ENCODE measurements around the gene MYDGF. TPM values are rescaled to one million over a fixed set of nuclear protein-coding genes. Genes with fewer than 3 reads are reported as not detected.

Gene MYDGF
- total and polyA plus RNA-seq, 2 of the 13 experiments (the other 11 are each of a cell fraction or from before 2014, with no cell fraction given), result 116 to 198 TPM

DNA sequence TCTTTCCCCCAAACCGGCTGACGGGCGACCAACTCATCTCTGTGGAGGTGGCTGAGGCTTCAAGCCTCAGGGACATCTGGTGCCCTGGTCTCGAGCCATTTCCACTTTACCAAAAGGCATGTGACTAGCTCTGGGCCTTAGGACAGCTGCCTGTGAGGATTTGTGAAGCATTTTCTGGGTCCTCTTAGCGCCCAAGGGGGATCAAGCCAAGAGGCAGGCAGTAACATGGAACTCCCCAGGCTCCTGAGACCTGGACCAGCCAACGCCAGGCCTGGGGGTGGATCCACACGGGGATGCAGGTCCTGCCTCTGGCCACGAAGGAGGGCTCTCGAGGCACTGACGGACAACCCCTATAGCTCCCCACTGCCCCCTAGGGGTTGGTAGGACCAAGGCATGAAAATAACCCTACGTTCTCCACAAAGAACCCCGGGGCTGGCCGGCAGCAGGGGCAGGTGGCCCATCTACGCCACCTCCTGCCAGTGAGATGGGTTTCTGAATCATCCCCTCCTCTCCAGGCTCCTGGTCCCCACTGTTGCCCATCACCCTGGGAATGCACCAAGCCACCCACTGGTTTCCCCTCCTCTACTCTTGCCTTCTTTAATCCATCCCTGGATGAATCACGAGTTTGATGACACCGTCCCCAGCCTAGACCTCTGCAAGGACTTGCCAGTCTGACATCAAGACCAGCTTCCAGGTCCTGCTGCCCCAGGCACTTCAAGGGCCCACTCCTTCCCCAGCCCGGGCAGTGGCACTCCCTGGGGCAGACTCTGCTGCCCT, 7.0 kb upstream of the MYDGF start (continued):
- peak; percentile 69 for TF ChIP-seq ZNF652 (CRISPR knock-in tag; IDR thresholded peaks at IDR 0.05; ENCODE audit: borderline replicate concordance, low read depth)
- TF ChIP-seq ZNF850 (CRISPR knock-in tag; conservative IDR thresholded peaks at IDR 0.05), result no peak
- no peak for TF ChIP-seq ZNF782 (CRISPR knock-in tag; IDR thresholded peaks at IDR 0.05; ENCODE audit: borderline replicate concordance)
- TF ChIP-seq, protein P1, sequence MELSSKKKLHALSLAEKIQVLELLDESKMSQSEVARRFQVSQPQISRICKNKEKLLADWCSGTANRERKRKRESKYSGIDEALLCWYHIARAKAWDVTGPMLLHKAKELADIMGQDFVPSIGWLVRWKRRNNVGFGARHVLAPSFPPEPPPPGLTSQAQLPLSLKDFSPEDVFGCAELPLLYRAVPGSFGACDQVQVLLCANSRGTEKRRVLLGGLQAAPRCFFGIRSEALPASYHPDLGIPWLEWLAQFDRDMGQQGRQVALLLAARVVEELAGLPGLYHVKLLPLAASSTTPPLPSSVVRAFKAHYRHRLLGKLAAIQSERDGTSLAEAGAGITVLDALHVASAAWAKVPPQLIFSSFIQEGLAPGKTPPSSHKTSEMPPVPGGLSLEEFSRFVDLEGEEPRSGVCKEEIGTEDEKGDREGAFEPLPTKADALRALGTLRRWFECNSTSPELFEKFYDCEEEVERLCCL (CRISPR knock-in tag; IDR thresholded peaks at IDR 0.05; ENCODE audit: borderline replicate concordance), result no peak
- TF ChIP-seq NR2C2 (CRISPR knock-in tag; IDR thresholded peaks at IDR 0.05; ENCODE audit: borderline replicate concordance), result 0 out of 2 replicates have a peak, but pooled peaks have one; percentile 13
- TF ChIP-seq POLR2AphosphoS5 (IDR thresholded peaks at IDR 0.05; ENCODE audit: low read depth, low read length), result no peak
- TF ChIP-seq SP1 (IDR thresholded peaks at IDR 0.05), result no peak
- TF ChIP-seq SP1 (CRISPR knock-in tag; IDR thresholded peaks at IDR 0.05), result no peak
- peak; percentile 53 for TF ChIP-seq XRCC5 (optimal IDR thresholded peaks at IDR 0.05; ENCODE audit: low read length)
- TF ChIP-seq THAP11 (CRISPR knock-in tag; IDR thresholded peaks at IDR 0.05), result 0 out of 2 replicates have a peak, but pooled peaks have one; percentile 22
- TF ChIP-seq PLRG1 (conservative IDR thresholded peaks at IDR 0.05), result no peak
- TF ChIP-seq CTCF (CRISPR knock-in tag; IDR thresholded peaks at IDR 0.05), result peak; percentile 70
- 0 out of 2 replicates have a peak, but pooled peaks have one; percentile 59 for TF ChIP-seq RAD21 (CRISPR knock-in tag; IDR thresholded peaks at IDR 0.05)
- TF ChIP-seq STAG1 (CRISPR knock-in tag; IDR thresholded peaks at IDR 0.05), result peak; percentile 41
- TF ChIP-seq SP4 (CRISPR knock-in tag; IDR thresholded peaks at IDR 0.05), result no peak
- TF ChIP-seq ZNF574 (CRISPR knock-in tag; IDR thresholded peaks at IDR 0.05), result peak; percentile 94
- TF ChIP-seq, protein P2, sequence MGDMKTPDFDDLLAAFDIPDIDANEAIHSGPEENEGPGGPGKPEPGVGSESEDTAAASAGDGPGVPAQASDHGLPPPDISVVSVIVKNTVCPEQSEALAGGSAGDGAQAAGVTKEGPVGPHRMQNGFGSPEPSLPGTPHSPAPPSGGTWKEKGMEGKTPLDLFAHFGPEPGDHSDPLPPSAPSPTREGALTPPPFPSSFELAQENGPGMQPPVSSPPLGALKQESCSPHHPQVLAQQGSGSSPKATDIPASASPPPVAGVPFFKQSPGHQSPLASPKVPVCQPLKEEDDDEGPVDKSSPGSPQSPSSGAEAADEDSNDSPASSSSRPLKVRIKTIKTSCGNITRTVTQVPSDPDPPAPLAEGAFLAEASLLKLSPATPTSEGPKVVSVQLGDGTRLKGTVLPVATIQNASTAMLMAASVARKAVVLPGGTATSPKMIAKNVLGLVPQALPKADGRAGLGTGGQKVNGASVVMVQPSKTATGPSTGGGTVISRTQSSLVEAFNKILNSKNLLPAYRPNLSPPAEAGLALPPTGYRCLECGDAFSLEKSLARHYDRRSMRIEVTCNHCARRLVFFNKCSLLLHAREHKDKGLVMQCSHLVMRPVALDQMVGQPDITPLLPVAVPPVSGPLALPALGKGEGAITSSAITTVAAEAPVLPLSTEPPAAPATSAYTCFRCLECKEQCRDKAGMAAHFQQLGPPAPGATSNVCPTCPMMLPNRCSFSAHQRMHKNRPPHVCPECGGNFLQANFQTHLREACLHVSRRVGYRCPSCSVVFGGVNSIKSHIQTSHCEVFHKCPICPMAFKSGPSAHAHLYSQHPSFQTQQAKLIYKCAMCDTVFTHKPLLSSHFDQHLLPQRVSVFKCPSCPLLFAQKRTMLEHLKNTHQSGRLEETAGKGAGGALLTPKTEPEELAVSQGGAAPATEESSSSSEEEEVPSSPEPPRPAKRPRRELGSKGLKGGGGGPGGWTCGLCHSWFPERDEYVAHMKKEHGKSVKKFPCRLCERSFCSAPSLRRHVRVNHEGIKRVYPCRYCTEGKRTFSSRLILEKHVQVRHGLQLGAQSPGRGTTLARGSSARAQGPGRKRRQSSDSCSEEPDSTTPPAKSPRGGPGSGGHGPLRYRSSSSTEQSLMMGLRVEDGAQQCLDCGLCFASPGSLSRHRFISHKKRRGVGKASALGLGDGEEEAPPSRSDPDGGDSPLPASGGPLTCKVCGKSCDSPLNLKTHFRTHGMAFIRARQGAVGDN (CRISPR knock-in tag; IDR thresholded peaks at IDR 0.05), result peak; percentile 40
- no peak for TF ChIP-seq ZNF253 (CRISPR knock-in tag; IDR thresholded peaks at IDR 0.05; ENCODE audit: borderline replicate concordance)
- 0 out of 2 replicates have a peak, but pooled peaks have one; percentile 36 for TF ChIP-seq ZFY (CRISPR knock-in tag; IDR thresholded peaks at IDR 0.05)

Data from HepG2 (cell line).